GM19468 (cell line): ENCODE data around the gene KAZN.

Source experiments
- ATAC-seq: cut with Tn5 transposase; IDR thresholded peaks from one replicate; pipeline ENCODE4 v1.9.1; 2021; ENCODE audit warnings: mild to moderate bottlenecking, moderate library complexity, moderate number of reproducible peaks; ENCODE audit not compliant: unreplicated experiment; ENCODE audit errors: extremely low read depth

The KAZN gene

DNA sequence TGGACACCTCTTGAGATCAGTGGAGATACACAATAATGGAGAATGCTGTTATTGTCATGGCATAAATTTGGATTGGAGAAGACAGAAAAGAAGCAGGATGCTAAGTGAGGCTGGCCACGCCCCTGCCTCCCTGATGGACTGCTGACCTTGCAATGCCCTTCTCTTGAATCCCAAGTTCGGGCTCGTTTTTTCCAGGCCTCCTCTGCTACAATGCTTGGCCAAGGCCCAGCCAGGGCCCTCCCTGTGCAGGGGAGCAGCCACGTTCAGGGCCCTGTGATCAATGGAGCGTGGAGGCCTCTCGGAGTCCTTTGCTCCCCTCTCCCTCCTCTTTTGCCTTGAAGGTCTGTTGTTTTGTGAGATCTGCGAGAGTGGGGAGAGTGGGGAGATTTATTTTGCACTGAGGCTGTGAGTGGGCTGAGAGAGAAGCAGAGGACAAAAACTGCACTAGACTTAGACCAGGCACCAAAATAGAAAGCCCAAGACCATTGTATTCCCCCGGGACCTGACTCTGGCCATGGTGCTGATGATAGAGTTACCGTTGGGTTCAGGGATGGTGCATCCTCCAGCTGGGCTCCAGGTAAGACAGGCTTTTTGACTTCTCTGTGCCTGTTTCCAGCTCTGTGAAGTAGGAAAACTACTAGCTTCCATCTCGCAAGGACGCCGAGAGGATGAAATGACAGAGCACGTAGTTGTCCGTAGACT is 268.6 kb downstream of the KAZN start:
- no peak for ATAC-seq

DNA sequence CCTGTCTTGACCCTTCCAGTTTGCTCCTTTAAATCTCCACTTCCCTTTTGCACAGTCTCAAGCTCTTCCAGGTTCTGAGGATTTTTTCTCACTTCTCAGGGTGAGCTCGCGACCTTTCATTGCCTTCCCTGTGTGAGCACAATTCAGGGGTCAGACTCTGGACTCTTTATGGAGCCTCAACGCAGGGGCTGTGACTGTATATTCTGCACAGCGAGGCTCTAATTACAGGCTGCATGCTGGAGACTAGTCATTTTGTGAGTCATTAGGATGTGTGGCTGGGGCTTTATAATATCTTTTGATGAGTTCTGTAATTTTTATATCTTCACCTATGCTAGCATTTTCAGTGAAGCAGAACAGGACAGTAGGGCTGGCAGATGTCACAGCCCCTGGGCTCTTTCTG is 270.7 kb downstream of the KAZN start:
- ATAC-seq, result no peak

DNA sequence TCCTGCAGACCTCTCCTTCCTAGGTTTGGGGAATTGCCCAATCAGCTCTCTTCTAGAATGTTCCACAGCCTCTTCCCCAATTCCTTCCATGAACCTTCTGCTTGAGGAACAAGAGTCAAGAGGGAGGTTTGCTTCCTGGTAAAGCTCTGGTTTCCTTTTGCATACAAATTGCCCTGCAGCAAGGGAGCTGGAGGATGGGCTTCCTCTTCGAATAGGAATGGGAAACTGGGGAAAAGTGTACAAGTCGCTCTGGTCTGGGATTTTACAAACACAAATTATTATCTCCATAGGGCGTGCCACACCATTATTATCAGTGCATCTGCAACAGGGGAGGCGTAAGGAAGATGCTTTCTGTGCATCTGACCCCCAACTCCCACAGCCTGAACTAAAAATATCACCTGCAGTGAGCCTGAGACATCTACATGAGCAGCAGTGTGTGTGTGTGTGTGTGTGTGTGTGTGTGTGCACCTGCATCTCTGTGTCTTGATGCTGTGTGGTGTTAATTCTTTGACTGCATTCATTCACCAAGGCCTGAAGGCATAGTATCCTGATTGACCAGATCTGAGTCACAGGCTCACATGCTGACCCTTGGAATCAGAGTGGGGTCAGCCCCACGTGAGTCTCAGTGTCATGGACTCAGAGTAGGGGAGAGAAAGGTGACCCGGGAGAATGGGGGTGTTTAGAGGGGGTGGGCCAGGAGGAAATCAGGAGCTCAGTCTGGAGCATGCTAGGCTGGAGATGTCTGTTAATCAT is 272.9 kb downstream of the KAZN start:
- ATAC-seq, result no peak

DNA sequence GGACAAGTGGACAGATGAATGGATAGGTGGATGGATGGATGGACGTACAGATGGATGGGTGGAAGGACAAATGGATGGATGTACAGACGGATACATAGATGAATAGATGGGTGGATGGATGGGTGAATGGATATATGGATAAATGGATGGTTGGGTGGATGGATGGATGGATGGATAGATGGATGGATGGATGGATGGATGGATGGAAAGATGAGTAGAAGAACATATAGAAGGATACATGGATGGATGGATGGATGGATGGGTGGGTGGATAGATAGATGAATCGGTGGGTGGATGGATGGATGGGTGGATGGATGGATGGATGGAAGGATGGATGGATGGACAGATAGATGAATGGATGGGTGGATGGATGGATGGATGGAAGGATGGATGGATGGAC is 274.3 kb downstream of the KAZN start:
- no peak for ATAC-seq

DNA sequence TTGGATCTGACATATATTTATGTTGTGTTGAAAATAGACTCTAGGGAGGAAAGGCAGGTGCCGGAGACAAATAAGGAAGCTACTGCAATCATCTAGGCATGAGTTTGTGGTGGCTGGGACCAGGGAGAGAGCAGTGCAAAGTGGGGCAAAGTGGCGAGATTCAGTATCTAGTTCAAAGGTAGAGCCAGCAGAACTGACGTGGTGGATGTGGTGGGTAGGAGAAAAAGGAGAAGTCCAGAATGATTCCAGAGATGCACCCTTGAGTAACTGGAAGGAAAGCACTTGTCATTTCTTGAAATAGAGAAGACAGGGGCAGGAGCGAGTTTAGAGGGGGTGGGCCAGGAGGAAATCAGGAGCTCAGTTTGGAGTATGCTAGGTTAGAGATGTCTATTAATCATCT is 275.2 kb downstream of the KAZN start:
- ATAC-seq, result no peak

DNA sequence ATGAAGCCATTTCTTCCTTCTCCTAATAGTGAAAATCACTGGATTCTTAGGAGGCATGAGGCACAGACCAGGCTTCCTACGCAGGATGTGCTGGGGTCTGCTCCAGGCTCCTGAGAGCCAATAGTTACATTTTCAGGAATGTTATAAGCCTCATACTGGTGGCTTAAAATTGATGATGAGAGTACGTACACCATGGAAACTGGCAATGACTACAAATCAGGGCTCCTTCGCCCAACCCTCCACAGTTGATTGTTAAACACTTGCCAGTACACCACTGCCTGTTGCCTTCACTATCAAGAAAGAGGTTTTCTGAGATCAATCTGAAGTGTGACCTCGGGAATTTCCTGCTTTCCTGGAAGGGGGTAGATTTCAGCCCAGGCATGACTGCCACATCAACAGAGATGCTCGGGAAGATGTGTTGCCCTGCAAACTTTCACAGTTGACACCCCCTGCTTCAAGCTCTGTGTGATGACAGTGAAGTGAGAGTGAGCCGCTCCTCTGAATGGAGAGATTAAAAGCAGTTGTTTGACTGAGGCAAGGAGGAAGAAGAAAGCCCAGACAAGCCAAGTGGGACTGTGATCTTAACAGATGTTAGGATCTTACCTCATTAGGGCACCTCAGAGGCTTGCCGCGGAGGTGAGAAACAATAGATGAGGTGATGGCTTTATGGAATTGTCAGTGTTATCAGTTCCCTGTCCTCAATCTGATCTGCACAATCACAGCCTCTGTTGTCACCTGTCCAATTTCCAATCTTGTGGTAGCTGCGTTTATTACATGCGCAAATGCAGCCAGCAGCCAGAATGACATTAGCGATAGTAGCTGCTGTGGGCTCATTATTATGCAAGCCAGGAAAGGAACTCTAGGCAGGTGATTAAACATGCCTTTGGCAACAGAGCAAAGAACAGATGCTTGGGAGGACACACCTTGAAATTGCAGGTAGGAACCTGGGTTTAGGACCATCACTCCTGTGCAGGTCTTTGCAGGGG is 277.3 kb downstream of the KAZN start:
- no peak for ATAC-seq

DNA sequence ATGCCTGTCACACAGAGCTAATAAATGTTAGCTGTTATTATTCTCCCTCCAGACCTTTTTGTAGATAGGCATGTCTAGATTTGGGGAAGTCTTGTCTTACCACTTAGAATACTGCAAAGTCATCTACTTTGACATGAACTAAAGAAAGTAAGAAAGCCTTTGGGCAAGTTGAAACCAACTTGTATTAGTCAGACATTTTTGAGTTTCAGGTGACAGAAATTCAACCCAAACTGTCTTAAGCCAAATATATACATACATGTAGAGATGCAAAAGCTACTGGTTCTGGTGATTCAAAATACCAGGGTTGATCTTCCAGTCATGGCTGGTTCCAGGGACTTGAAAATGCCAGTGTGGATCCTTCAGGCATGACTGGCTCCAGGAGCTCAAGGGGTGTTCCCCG is 278.3 kb downstream of the KAZN start:
- ATAC-seq, result no peak

DNA sequence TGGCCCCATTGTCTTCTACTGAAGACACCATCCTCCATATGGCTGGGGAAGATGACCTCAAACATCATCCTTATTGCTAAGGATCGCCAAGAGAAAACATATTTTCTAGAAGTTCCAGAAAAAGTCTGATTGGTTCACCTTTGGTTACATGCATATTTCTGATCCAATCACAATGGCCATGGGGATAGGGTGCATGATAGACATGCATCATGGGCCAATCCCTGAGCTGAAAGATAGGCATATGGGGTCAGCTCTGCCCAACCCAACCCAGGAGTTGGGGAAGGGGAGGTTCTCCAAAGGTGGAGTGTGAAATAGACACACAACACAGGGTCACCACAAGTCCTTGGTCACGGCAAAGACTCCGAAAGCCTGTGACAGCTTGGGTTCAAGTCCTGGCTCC is 278.7 kb downstream of the KAZN start:
- ATAC-seq, result no peak

DNA sequence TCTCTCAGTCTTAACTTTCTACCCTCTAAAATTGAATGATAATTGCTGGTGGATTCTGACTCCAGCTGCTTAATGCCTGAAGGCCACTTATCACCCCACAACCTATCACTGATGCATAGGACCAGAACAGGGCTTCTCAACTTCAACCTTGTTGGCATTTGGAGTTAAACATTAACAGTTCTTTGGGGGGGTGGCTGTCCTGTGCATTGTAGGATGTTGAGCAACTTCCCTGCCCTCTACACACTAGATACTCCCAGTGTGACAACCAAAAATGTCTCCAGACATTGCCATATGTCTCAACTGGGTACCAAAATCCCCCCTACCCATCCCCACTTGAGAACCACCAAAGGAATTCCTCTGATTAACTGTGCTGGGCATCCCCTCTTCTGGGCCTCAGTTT is 279.6 kb downstream of the KAZN start:
- ATAC-seq, result no peak

DNA sequence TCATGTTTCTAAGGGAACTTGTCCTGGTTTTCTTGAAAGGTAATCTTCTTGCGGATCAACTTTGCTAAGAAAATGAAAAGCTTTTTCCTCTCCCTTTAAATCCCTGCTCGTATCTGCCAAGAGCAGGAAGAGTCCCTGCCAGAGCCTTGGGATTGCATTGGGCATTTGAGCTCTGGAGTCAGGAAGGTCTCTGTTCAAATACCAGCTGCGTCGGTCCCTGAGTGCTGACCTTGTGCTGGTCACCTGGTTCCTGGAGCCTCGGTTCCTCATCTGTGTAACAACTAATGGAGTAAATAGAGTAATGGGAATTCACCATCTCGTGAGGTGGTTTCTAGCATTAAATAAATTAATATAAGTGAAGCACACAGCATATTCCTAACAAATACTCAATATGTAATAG is 280.5 kb downstream of the KAZN start:
- no peak for ATAC-seq

DNA sequence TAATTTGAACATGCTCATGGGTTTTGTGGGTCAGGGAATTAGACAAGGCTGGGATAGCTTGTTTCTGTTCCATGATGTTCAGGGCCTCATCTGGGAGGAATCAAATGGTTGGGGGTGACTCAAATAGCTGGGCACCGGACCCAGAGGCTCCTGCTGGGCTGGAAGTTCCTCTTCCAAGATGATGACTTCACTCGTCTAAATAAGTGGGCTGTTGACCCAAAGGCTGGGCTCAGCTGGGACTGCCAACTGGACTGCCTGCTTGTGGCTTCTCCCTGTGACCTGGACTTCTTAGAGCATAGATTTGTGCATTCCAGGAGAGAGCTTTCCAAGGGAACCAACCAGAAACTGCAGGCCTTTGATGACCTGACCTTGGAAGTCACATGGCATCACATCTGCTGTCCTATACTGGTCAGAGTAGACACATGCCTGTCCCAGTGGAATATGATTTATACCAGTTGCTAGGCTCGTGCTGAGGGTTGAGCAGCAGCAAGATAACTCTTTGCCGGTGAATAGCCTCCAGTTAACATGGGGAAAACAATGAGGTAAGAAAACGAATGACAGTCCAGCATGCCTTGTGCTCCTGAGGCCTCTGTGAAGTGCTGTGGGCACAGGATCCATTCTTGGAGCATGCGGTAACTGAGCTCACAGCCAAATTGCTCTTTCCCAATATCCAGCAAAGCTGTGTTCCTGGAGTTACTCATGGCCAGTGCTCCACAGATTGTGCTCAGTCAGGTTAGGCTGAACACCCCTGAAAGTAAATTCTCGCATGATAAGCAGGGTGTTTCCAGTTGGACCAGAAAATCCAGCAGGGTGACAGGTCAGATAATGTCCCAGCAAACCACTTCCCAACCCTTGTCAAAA is 282.2 kb downstream of the KAZN start:
- no peak for ATAC-seq

DNA sequence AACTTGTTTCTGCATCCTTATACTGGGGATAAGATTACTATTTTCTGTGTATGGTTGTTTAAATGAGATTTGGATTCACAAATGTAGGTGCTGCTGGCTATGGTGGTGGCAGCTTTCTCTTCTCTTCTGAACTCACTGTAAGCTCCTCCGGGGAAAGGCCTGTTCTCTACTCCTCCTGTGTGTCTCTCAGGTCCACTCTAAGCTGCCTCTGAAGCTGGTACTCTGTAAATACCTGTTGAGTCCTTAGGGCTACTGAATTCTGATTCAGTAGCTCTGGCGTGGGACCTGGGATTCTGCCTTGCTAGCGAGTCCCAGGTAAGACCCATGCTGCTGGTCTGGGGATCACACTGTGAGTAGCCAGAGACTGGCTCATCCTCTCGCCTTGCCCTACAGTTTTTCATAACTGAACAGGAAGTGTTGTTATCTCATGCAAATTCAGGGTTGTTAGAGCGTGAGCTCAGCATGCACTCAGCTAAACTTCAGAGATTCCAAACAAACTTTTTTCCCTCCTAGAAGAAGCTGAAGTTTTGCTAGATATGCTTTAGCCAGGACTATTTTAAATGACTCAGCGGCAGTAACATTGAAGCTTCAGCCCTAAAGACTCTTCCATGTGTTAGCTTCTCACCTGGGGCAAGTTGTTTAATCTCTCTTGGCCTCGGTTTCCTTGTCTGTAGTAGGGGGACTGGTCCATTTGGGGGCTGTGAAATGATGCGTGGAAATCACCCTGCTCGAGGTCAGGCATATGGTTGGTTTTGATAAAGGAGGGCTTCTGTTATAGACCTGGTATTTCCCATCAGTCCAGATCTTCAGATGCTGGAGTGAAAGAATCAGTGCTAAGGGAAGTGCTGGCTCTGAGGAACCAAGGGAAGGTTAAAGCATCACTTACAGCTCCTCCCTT is 283.5 kb downstream of the KAZN start:
- no peak for ATAC-seq

DNA sequence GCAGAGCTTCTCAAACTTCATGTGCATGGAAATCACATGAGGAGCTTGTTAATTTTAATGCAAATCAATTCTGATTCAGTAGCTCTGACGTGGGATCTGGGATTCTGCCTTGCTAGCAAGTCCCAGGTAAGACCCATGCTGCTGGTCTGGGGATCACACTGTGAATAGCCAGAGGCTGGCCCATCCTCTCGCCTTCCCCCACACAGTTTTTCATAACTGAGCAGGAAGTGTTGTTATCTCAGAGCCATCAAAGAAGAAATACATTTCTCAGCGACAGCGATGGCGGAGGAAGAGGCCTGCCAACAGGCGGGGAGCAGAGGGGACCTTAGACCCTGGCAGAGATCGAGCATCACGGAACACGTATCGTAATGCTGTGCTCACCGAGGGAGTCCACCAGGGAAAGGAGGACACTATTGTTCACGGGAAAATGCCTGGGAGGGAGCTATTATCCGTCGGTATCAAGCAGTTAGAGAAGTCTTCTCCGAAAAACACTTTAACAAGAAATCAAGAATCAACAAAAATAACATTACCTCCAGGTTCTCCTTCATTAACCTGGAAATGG is 286.2 kb downstream of the KAZN start:
- ATAC-seq, result no peak

DNA sequence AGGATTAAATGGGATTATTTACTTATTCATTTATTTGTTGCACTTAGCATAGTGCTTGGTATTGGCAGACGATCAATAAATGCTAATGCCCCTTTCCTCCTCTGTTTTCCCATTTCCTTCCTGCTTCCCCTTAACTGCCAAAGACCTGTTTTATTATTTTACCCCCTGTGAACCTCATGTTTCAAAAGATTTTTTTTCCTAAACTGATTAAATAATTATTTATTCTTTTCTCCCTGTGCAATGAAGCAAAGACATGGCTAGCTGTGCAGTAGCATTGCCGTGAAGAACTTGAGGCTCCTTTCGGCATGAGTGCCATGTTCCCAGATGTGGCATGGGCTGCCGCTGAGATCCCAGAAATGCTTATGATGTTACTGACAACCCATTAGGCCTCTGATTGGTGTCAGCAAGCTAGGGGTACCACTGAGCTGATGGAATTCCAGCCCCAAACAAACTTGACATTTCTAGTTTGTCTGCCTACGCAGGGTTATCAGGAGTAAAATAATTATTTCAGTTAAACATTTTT is 288.6 kb downstream of the KAZN start:
- ATAC-seq, result no peak

DNA sequence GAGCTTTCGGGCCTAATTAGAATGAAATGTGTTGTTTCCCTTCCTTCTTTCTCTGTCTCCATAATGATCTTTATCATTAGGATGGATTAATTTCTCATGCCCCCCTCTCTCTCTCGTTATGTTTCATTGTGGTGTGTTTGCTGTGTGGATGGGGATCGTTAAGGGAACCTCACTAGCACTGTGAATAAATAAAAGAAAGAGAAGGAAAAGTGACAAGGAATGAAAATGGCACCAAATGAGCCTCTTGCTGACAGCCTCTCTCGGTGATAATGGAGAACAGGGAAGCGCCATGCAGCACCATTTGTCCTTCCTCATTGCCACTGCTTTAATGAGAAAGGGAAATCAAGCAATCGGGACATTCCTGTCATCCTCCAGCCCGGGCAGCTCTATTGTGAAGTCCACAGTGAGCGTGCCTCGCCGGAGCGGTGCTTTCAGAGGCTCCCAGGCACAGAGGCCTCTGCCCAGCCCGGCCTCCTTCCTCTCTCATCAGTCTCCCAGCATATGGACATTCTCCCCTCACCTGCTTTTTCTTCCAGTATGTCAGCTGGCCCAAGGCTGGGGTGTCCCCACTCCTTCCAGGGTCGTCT is 289.4 kb downstream of the KAZN start:
- no peak for ATAC-seq

DNA sequence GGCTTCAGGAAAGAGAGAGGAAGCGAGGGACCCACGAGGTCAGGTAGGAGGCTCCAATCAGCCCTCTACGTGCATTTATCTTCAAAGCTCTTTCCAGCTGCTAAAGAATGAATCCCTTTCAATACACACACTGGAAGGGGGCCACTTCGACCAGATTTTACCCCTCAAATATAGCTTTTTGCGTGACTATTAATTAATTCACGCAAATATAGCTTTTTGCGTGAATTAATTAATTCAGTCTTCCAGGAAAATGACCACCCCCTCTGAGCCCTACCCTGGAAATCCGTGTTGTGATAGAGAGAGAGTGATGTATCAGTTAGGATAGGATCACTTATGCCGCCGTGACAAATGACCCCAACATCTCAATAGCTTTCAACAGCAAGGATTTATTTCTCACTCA is 289.9 kb downstream of the KAZN start:
- ATAC-seq, result no peak

DNA sequence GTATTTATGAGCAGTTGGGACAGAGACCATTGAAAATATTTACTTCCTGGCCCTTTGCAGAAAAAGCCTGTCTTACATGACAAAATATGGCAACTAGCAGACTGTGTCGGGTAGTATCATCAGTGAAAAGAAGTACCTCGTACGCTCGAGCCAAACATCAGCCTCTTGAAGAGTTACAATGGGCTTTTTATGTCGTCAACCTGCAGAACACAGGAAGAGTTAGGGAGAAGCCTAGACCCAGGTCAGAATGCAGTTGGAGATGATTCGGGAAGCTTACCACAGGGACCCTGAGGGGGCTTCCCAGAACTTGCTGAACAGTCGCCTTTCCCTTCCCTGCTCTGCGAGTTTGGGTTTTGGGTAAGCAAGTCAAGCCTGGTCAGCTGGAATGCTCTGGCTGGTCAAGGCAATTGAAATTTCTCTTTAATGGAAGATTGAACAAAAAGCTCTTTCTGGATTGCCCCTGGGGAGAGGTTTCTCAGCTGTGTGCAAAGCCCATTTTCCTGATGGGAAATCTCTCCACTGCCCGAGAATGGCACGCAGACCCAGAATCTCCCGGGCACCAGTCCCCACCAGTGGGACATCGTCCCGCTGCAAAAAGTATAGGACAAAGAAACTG is 291.4 kb downstream of the KAZN start:
- no peak for ATAC-seq

DNA sequence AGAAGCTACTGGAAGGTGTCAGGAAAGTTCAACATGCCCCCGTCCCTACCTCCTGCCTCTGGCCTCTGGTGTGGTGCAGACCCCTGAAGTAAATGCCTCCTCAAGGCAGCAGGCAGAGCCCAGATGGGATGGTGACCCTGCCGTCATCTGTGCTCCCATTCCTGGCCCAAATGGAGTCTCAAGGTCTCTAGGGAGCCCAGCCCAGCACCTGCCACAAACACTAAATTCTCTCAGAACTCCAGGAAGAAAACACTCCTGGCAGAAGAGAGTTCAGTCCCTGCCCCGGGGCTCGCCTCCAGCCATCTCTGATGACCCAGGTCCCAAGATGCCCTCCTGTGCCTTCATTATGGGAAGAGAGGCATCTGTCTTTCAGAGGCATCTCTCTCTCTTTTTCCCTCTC is 293.5 kb downstream of the KAZN start:
- no peak for ATAC-seq
